Hepatocyte (in vitro differentiated cells): Measurements from ENCODE around the gene AUH.

Experiments used
- CTCF ChIP-seq: fragments of 200-600 bp; sonication (generic); IDR thresholded peaks from 2 replicates; pipeline ENCODE4 v1.5.1; 2016; ENCODE audit warnings: antibody characterized with exemption, mild to moderate bottlenecking; ENCODE audit not compliant: poor library complexity
- EZH2 ChIP-seq: fragments of 200-600 bp; sonication (generic); IDR thresholded peaks from 2 replicates; pipeline ENCODE4 v1.6.1; 2016; ENCODE audit warnings: antibody characterized with exemption, mild to moderate bottlenecking, borderline replicate concordance
- EZH2phosphoT487 ChIP-seq: fragments of 200-600 bp; sonication (generic); IDR thresholded peaks from one replicate; pipeline ENCODE4 v1.6.1; 2018; ENCODE audit warnings: antibody characterized with exemption, mild to moderate bottlenecking, low read depth, moderate library complexity; ENCODE audit not compliant: unreplicated experiment, severe bottlenecking

- TF ChIP-seq CTCF (no peak), EZH2 (no peak), EZH2phosphoT487 (no peak)
Measured at GRCh38 chr9:91207397-91207728, 154.4 kb downstream of the AUH start.
